ENCODE measurements around the gene AKT2. TPM values are rescaled to one million over a fixed set of nuclear protein-coding genes. Genes with fewer than 3 reads are reported as not detected.

Gene AKT2
- total RNA-seq, 1 donor from 2014 or later, result 54.8 TPM

DNA sequence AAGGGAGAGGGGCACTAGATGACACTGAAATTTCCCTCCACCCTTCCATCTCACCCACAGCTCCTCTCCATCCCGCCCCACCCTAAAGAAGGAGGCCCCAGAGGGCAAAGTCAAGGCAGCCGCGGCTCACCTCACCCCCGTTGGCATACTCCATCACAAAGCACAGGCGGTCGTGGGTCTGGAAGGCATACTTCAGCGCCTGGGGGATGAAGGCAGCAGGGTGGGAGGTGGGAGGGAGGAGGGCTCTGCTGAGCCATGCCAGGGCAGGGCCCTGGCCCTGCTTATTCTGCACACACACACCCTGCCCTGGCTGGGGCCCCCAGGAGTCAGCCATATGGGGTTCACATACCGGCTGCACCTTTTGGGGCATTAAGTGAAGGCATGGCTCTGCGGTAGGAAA is 46.4 kb downstream of the AKT2 start:
- H3K36me3 ChIP-seq (ENCODE audit: control insufficient read depth, insufficient read depth, low read length), result peaks cover 38% of the 10 kb centered on the region

DNA sequence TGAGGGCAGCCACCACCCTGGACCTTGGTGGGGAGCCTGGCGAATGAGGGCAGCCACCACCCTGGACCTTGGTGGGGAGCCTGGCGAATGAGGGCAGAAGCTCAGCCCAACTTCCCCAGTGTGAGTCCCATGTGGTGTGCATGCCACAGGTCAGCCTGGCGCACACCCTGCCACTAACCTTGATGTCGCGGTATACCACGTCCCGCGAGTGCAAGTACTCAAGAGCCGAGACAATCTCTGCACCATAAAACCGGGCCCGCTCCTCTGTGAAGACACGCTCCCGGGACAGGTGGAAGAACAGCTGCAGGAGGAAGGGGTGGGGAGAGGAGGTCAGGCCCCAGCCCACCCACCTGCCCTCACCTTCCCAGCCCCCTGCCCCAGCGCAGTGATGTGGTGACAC is 47.4 kb downstream of the AKT2 start:
- DNase-seq (ENCODE audit: low read depth) (no peak), FAIRE-seq (no peak)
- peaks cover 36% of the 10 kb centered on the region for H3K36me3 ChIP-seq (ENCODE audit: control insufficient read depth, insufficient read depth, low read length)

More for the DNA sequence above, 46.4 kb downstream of the AKT2 start:
- FAIRE-seq (no peak), DNase-seq (ENCODE audit: low read depth) (no peak)
- TF ChIP-seq, protein P1, sequence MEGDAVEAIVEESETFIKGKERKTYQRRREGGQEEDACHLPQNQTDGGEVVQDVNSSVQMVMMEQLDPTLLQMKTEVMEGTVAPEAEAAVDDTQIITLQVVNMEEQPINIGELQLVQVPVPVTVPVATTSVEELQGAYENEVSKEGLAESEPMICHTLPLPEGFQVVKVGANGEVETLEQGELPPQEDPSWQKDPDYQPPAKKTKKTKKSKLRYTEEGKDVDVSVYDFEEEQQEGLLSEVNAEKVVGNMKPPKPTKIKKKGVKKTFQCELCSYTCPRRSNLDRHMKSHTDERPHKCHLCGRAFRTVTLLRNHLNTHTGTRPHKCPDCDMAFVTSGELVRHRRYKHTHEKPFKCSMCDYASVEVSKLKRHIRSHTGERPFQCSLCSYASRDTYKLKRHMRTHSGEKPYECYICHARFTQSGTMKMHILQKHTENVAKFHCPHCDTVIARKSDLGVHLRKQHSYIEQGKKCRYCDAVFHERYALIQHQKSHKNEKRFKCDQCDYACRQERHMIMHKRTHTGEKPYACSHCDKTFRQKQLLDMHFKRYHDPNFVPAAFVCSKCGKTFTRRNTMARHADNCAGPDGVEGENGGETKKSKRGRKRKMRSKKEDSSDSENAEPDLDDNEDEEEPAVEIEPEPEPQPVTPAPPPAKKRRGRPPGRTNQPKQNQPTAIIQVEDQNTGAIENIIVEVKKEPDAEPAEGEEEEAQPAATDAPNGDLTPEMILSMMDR (IDR thresholded peaks at IDR 0.05; ENCODE audit: insufficient read depth, low read length, severe bottlenecking), result no peak
- H3K27me3 ChIP-seq (ENCODE audit: control insufficient read depth, insufficient read depth, low read length), result no peaks in the 10 kb centered on the region
- no peak overlapping the region for H3K4me3 ChIP-seq (ENCODE audit: low read depth, low read length)

DNA sequence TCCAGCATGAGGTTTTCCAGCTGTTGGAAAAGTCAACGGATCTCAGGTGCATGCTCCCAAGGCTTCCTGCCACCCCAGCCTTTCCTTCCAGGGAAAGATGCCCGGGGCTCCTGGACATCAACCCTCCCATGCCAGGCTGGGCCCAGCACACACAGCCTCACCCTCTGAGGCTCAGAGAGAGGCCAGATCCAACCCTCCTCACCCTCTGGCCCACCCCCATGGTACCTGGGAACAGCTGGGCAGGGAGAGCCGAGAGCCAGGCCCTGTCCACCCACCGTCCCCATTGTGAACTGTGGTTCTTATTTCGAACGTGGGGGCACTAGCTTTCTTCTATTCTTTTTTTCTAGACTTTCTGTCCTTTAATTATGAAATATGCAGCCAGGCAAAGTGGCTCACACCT is 48.8 kb downstream of the AKT2 start:
- no peak overlapping the region for H3K4me3 ChIP-seq (ENCODE audit: low read depth, low read length)
- no peaks in the 10 kb centered on the region for H3K27me3 ChIP-seq (ENCODE audit: control insufficient read depth, insufficient read depth, low read length)
- TF ChIP-seq, protein P1 (IDR thresholded peaks at IDR 0.05; ENCODE audit: insufficient read depth, low read length, severe bottlenecking), result no peak
- H3K36me3 ChIP-seq (ENCODE audit: control insufficient read depth, insufficient read depth, low read length), result peaks cover 29% of the 10 kb centered on the region
- DNase-seq (ENCODE audit: low read depth) (no peak), FAIRE-seq (no peak)

More for the DNA sequence above, 47.4 kb downstream of the AKT2 start:
- Histone ChIP-seq H3K4me3 (ENCODE audit: low read depth, low read length) (no peak overlapping the region), H3K27me3 (ENCODE audit: control insufficient read depth, insufficient read depth, low read length) (no peaks in the 10 kb centered on the region)
- TF ChIP-seq, protein P1 (IDR thresholded peaks at IDR 0.05; ENCODE audit: insufficient read depth, low read length, severe bottlenecking), result no peak

DNA sequence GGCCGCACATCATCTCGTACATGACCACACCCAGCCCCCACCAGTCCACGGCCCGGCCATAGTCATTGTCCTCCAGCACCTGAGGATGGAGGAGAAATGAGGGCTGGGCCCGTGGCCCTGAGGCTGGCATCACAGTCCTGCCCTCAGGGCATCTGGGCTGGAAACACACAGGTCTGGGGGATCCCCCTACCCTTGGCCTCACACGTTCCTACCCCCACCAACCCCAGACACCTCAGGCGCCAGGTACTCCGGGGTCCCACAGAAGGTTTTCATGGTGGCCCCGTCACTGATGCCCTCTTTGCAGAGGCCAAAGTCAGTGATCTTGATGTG is 49.2 kb downstream of the AKT2 start:
- Histone ChIP-seq H3K27me3 (ENCODE audit: control insufficient read depth, insufficient read depth, low read length) (no peaks in the 10 kb centered on the region), H3K4me3 (ENCODE audit: low read depth, low read length) (no peak overlapping the region), H3K36me3 (ENCODE audit: control insufficient read depth, insufficient read depth, low read length) (peaks cover 26% of the 10 kb centered on the region)
- FAIRE-seq (no peak), DNase-seq (ENCODE audit: low read depth) (no peak)
- TF ChIP-seq, protein P1 (IDR thresholded peaks at IDR 0.05; ENCODE audit: insufficient read depth, low read length, severe bottlenecking), result no peak

DNA sequence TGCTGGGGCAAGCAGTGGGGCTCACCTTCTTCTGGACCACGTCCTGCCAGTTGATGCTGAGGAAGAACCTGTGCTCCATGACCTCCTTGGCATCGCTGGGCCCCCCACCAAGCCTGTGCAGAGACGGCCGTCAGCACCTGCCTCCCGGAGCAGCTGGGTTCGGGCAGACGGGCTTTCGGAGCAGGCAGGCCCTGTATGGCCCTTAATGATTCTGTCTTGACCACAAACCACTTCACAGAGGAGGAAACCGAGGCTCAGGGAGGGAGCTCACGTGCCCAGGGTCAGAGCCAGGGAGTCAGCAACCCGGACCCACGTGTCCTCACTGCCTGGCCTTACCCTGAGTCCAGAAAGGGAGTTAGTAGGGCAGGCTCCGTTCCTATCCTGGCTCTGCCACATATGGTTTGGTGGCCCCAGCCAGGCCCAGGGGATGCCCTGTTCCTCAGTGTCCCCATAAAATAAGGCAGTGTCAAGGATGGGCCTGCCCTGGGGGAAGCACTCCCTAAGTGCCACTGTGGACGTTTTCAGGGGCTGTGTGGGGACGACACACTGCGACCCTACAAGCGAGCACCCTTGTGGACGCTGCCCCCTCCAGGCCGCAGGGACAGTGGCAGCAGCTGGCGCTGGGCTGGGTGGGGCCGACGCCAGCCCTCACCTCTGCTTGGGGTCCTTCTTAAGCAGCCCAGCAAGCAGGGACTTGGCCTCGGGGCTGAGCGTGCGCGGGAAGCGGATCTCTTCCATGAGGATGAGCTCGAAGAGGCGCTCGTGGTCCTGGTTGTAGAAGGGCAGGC is 49.7 kb downstream of the AKT2 start:
- Histone ChIP-seq H3K36me3 (ENCODE audit: control insufficient read depth, insufficient read depth, low read length) (peaks cover 25% of the 10 kb centered on the region), H3K27me3 (ENCODE audit: control insufficient read depth, insufficient read depth, low read length) (no peaks in the 10 kb centered on the region), H3K4me3 (ENCODE audit: low read depth, low read length) (no peak overlapping the region)
- FAIRE-seq, result no peak
- no peak for DNase-seq (ENCODE audit: low read depth)
- TF ChIP-seq, protein P1 (IDR thresholded peaks at IDR 0.05; ENCODE audit: insufficient read depth, low read length, severe bottlenecking), result peak; percentile 18

Measured in bronchial epithelial cell (primary cell).